IPS-15b (cell line): ENCODE measurements around the gene MTA1.

ENCODE experiments used
- H3K27me3 ChIP-seq: one replicate; pipeline ENCODE4 v1.6.1; 2013; ENCODE audit warnings: low read length; ENCODE audit not compliant: control insufficient read depth, insufficient read depth
- H3K36me3 ChIP-seq: one replicate; pipeline ENCODE4 v1.6.1; 2013; ENCODE audit warnings: low read length; ENCODE audit not compliant: control insufficient read depth, insufficient read depth
- H3K4me1 ChIP-seq: one replicate; pipeline ENCODE4 v1.6.1; 2013; ENCODE audit warnings: mild to moderate bottlenecking, low read length; ENCODE audit not compliant: control insufficient read depth, insufficient read depth
- H3K4me3 ChIP-seq: one replicate; pipeline ENCODE4 v1.5.1; 2013; ENCODE audit warnings: low read depth, low read length
- H3K9ac ChIP-seq: one replicate; pipeline ENCODE4 v1.6.1; 2013; ENCODE audit warnings: low read depth, mild to moderate bottlenecking, low read length
- H3K9me3 ChIP-seq: one replicate; pipeline ENCODE4 v1.6.1; 2013; ENCODE audit warnings: mild to moderate bottlenecking, low read length; ENCODE audit not compliant: control insufficient read depth, insufficient read depth

The MTA1 gene

DNA sequence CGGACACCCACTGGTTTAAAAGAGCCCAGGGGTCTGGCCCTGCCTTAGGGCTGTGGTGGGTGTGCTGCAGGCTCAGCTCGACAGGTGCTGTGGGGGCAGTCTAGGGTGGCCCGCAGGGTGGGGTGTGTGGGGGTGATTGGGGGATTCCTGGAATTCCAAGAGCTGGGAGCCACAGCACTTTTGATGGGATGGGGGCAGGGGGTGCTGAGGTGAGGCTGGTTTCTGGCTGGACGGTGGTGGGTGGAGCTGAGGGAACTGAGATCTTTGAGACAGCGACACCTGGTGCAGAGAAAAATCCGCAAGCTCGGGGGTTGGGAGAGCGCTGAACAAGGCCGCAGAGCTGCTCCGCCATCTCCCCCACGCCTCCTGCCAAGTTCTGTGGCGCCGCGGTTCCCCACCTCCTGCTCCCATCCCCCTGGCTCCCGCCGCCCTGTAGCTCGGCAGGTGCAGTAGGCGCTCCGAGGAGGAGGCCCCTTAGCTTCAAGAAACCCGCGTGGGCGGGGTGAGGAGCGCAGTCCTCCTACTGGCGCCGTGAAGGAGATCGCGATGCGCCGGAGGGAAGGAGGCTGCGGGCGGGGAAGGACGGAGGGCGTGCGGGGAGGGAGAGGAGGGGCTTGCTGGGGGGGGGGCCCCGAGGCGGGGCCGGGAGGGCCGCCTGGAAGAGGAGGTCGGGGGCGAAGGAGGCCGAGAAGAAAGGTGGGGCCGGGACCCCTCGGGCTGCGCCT lies 70.1 kb downstream of the MTA1 start:
- Histone ChIP-seq H3K9ac (no peak overlapping the region), H3K27me3 (peaks cover 39% of the 10 kb centered on the region)

DNA sequence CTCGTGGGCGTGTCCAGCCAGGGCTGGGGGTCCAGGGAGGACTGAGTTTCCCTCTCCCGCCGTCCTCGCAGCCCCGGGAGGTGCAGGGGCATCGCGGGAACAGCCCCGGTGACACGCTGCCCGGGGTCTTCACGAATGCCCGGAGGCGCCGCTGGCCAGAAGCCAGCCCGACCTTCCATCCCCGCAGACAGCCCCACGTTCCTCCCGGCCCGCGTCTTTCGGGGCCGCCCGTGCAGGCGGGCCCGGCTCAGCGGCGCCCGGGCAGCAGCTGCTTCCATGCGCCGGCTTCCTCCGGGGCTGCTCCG lies 70.6 kb downstream of the MTA1 start:
- Histone ChIP-seq H3K4me1 (no peaks in the 10 kb centered on the region), H3K36me3 (peaks cover 5% of the 10 kb centered on the region), H3K27me3 (peaks cover 34% of the 10 kb centered on the region), H3K9ac (no peak overlapping the region), H3K9me3 (no peaks in the 10 kb centered on the region), H3K4me3 (peak overlapping the region; percentile 39)

More for the DNA sequence above, 70.1 kb downstream of the MTA1 start:
- Histone ChIP-seq H3K36me3 (peaks cover 5% of the 10 kb centered on the region), H3K4me3 (peak overlapping the region; percentile 39), H3K4me1 (no peaks in the 10 kb centered on the region), H3K9me3 (no peaks in the 10 kb centered on the region)

DNA sequence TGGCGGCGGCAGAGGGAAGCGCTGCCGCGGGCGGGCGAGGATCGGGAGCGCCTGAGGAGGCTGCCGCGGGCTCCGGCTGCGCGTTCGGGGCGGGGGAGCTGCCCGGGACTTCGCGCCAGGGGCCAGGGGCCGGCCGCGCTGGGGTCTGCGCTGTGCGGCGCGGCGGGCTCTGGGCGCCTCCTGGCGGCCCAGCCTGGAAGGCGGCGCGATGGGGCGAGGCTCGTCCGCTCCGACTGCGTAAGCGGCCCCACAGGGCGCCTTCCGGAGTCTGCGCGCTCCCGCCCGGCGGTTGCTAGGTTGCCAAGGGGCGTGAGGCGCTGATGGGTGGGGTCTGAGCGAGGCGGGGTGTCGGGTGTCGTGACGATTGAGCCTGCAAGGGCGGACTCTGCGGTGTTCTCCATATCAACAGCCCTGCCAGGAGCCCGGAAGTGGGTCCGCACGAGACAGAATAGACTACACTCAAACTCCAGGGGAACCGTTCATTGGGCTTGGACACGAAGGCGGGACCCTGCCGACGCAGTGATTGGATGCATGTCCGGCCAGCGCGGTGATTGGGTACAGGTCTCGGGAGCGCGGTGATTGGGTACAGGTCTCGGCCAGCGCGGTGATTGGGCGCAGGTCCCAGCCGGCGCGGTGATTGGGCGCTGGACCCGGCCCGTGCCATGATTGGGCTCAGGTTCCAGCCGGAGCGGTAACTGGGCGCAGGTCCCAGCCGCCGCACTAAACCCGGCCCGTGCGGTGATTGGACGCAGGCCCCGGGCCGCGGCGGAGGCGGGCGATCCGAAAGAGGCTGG lies 71.1 kb downstream of the MTA1 start, which contains the start of gene TEDC1:
Gene TEDC1 (plus strand): TSS at position 675 of the 794 bp plus-strand sequence. CDS start 130 bp downstream, outside the sequence.
- H3K36me3 ChIP-seq = peaks cover 5% of the 10 kb centered on the region
- H3K4me1 ChIP-seq = no peaks in the 10 kb centered on the region
- peaks cover 29% of the 10 kb centered on the region for H3K27me3 ChIP-seq
- H3K9ac ChIP-seq = no peak within 1 kb of the TSS
- peak within 1 kb of the TSS; percentile 46 for H3K4me3 ChIP-seq
- no peaks in the 10 kb centered on the region for H3K9me3 ChIP-seq

DNA sequence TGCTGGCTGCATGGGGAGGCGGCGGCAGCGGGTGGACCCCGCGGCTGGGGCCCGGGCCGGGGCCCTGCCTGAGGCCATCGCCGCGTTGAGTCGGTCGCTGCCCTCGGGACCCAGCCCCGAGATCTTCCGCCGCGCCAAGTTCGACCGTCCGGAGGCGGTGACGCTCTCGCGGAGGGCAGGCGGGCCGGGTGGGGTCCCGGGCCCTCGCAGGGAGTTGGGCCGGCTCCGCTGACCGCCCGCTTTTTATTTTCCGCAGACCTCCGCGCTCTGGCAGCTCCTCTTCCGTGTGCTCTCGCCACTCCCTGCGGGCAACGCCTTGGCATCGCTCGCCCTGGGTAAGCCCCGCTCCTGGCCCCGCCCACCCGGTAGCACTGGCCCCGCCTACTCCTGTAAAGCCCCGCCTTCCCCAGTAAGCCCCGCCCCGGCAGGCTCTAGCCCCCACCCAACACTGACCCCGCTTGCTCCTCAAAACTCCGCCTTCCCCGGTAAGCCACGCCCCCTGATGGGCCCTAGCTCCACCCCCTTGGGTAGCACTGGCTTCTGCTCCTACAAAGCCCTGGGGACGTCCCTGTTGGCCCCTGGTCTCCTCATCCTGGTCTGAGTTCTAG lies 71.8 kb downstream of the MTA1 start:
- H3K27me3 ChIP-seq = peaks cover 24% of the 10 kb centered on the region
- H3K4me1 ChIP-seq = no peaks in the 10 kb centered on the region
- peak overlapping the region; percentile 46 for H3K4me3 ChIP-seq
- no peak overlapping the region for H3K9ac ChIP-seq
- peaks cover 5% of the 10 kb centered on the region for H3K36me3 ChIP-seq
- H3K9me3 ChIP-seq = no peaks in the 10 kb centered on the region

DNA sequence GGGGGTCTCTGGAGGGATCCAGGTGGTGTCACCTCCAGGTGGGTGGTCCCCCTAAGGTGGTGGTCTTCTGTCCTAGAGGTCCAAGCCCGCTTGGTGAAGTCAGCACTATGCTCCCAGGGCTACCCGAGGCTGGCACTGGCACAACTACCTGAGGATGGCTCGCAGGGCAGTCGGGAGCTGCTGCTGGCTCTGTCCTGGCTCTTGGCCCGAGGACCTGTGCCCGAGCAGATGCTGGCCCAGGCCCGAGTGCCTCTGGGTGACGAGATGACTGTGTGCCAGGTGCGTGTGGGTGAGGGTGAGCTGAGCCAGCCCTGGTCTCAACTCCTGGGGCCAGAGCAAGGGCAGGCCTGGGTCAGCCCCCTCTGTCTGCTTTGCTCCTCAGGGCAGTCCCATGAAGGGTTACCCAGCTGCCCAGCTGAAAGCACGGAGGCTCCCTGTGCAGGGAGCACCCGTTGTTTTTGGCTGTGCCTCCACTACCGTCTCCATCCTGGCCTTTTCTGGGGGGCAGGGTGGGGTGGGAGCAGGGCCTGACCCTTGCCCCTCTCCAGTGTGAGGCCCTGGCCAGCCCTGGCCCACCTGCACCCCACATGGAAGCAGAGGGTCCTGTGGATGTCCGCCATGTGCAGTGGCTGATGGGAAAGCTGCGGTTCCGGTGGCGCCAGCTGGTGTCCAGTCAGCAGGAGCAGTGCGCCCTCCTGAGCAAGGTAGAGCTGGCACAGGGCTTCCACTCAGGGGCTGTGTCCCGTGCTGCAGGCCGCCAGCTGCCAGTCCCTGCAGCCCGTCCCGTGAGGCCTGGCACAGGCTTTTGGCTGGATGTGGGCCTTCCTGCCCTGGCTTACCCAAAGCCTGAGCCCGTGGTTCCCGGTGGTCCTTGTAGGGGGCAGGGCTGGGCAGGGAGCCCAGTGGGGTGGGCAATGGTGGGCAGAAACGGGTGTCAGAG lies 72.7 kb downstream of the MTA1 start:
- Histone ChIP-seq H3K36me3 (peaks cover 5% of the 10 kb centered on the region), H3K4me1 (no peaks in the 10 kb centered on the region), H3K9me3 (no peaks in the 10 kb centered on the region), H3K4me3 (peak overlapping the region; percentile 30), H3K9ac (no peak overlapping the region), H3K27me3 (peaks cover 16% of the 10 kb centered on the region)

DNA sequence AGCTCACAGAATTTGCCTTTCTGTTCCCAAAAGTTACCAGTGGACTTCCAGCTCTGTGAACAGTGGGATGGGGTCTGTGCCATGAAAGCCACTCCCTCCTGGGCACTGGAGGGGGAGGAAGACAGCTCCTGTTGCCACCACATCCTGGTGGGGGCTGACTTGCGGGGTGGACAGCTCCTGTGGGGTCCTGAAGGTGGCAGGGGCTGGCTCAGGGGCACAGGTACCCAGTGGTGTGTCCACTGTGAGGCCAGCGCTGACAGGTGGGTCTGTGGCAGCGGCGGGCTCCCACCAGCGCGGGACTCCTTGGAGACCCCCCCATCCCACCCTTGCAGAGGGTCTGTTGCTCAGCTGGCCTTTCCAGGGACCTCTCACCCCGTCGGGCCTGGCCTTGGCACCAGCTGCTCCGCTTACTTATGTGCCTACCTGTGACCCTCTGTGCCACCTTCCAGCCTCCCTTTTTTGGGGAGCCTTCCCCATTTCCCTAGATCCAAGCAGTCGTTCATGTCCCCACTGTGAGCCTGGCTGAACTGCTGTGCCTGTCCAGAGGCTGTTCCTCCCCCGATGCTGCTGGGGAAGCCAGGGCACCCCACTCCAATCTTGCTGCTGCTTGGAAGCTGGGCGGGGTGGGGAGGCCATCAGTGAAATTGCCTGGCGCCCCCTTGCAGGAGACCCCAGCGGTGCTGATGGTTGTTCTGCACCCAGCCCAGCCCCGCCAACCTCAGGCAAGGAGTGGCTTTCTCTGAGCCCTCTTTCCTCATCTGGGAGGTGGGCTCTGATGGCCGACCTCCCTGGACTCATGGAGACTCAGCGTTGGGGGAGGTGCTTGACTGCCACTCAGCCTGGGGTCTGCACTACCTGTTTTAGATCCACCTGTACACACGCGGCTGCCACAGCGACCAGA lies 73.6 kb downstream of the MTA1 start:
- Histone ChIP-seq H3K27me3 (peaks cover 7% of the 10 kb centered on the region), H3K4me3 (no peak overlapping the region), H3K36me3 (peaks cover 5% of the 10 kb centered on the region), H3K4me1 (no peaks in the 10 kb centered on the region), H3K9me3 (no peaks in the 10 kb centered on the region), H3K9ac (no peak overlapping the region)

DNA sequence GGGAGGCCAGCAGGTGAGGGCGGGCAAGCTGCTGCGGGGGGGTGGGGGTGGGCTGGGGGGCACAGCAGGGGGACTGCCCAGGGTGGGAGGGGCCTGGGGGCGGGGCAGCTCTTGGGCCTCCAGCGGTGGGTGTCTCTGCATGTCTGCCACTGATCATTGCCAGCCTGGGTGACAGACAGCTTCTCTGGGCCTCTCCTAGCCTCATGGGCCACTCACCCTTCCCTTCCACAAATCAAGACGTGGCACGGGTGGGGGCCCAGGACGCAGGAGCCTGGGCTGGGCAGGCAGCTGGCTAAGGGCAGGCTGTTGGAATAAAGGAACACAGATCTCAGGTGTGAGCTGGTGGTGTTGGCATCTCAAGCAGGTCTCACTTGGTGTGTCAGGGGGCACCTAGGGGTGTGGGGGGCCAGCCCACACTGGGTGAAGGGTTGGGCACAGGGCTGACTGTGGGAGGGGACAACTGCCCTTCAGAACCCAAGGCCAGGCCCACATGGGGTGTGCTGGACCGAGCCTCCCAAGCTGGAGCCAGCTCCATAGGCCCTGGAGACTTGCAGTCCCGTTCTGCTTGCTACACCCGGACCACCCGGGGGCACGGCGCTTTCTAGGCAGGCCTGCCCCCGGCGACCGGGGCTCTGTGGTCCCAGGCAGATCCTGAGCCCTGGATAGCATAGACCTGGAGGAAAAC lies 74.4 kb downstream of the MTA1 start:
- no peaks in the 10 kb centered on the region for H3K4me1 ChIP-seq
- peaks cover 5% of the 10 kb centered on the region for H3K36me3 ChIP-seq
- peaks cover under 1% of the 10 kb centered on the region for H3K27me3 ChIP-seq
- no peaks in the 10 kb centered on the region for H3K9me3 ChIP-seq
- H3K4me3 ChIP-seq = no peak overlapping the region
- no peak overlapping the region for H3K9ac ChIP-seq

DNA sequence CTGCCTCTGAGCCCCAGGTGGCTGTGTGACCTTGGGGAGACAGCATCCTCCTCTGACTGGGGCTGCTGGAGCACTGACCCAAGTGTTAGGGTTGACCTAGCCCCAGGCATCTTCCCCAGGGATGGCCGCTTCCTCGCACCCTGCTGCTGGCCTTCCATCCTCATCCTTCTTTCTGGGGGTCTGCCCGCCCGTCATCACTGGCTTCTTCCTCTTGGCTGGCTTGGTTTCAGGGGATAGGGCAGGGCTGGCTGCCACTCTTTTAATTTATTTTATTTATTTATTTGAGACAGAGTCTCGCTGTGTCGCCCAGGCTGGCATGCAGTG lies 74.9 kb downstream of the MTA1 start:
- no peak overlapping the region for H3K4me3 ChIP-seq
- no peaks in the 10 kb centered on the region for H3K4me1 ChIP-seq
- H3K9me3 ChIP-seq = no peaks in the 10 kb centered on the region
- no peak overlapping the region for H3K9ac ChIP-seq
- H3K27me3 ChIP-seq = no peaks in the 10 kb centered on the region
- H3K36me3 ChIP-seq = peaks cover 5% of the 10 kb centered on the region

DNA sequence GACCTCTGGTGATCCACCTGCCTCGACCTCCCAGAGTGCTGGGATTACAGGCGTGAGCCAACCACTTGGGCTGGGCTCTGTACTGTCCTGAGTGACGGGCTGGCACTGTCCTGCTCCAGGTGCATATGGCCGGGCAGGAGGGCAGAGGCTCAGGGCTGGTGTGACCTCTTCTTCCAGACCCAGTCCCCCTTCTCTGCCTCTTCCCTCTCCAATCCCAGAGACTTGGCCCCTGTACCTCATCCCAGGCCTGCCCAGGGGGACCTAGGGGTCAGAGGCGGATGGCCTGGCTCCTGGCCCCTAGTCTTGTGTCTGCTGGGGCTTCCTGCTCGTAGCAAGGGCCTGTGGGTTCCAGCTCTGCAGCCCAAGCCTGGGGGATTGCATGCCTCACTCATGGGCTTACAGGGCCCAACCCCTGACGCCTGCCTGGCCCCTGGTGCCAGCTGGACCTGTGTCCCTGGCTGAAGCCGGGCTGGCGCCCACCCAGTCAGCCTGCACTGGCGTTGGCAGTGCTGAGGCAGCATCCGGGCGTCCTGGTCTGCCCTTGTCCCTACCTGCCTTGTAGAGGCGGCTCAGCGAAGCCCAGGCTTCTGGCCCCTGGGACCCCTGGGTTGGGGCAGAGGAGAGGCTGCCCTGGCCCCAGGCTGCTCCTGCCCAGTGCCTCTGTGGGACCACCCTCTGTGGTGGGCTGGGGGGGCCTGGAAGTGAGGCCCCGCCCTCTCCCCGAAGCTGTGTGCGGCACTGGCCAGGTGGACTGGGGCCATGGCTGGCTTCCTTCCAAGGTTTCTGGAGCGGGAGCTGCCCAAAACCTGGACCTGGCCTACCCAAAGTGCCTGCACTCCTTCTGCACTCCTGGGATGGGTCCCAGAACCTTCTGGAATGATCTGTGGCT lies 75.7 kb downstream of the MTA1 start:
- Histone ChIP-seq H3K36me3 (peaks cover 5% of the 10 kb centered on the region), H3K9ac (no peak overlapping the region), H3K9me3 (no peaks in the 10 kb centered on the region), H3K27me3 (no peaks in the 10 kb centered on the region), H3K4me1 (no peaks in the 10 kb centered on the region), H3K4me3 (no peak overlapping the region)
